Measurements from ENCODE around the gene ERCC4.

Gene ERCC4

GRCh38 chr16:13996778-13997288 is 76.9 kb downstream of the ERCC4 start:
- no peak for DNase-seq

DNA sequence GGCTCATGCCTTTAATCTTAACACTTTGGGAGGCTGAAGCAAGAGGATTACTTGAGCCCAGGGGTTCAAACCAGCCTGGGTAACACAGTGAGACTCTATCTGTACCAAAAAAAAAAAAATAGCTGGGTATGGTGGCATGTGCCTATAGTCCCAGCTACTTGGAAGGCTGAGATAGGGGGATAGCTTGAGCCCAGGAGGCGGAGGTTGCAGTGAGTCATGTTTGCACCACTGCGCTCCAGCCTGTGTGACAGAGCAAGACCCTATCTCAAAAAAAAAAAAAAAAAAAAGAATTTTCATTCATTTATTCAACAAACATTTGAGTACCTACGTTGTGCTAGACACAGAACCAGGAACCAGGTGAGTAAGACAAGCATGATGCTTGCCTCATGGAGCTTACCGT is 77.6 kb downstream of the ERCC4 start:
- no peak for DNase-seq

- no peak for DNase-seq
Observed at GRCh38 chr16:13997933-13998332, 78.0 kb downstream of the ERCC4 start.

DNA sequence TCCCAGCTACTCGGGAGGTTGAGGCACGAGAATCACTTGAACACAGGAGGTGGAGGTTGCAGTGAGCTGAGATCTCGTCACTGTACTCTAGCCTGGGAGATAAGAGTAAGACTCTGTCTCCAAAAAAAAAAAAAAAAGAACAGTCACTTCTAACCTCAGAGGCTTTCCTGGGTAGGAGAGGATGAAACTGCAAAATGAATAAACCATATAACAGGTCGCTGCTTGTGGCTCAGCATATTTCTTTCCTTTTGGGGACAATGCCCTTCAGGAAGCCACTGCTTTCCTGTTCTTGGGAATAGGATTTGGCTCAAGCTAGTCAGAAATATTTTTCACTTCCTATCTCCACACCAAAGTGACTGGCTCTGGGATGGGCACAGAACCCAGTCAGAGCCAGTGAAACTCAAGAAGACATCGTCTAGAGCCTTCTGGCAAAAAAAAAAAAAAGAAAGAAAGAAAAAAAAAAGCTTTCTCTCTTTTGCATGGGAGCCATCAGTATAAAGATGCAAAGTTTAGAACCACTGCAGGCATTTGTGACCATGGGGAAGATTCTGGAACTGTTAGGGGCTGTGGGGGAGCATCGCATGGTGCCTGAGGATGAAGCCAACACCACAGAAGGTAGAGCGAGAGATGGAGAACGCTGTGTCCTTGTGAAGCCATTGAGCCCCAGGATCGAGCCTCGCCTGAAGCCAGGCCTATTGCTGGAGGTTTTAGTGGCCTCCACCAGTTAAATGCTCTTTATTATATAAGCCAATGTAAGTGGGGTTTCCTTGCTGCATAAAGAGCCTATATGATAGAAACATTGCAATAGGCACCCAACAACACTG is 79.3 kb downstream of the ERCC4 start:
- no peak for DNase-seq

GRCh38 chr16:13999895-14000425 is 80.0 kb downstream of the ERCC4 start:
- no peak for DNase-seq

- no peak for DNase-seq
Observed at GRCh38 chr16:14001521-14001920, 81.6 kb downstream of the ERCC4 start.

All from activated CD4-positive, alpha-beta T cell treated with anti-CD3 and anti-CD28 coated beads for 4 hours (primary cell).